Fibroblast of lung (primary cell): Measurements from ENCODE around the gene MCTP1. TPM values are rescaled to one million over a fixed set of nuclear protein-coding genes. Genes with fewer than 3 reads are reported as not detected.

Experiments used
- DNase-seq, 2 donors: peaks; one replicate each; pipeline versions ENCODE4 v3.0.0 to v3.0.0-alpha.2; 2010; ENCODE audit warnings: low read depth in 2 of 2
- H2AFZ ChIP-seq: 2 replicates; pipeline ENCODE4 v1.5.1; 2012; ENCODE audit warnings: low read length, control low read depth, inconsistent platforms
- H3K27ac ChIP-seq: 2 replicates; pipeline ENCODE4 v1.5.1; 2011; ENCODE audit warnings: low read length, control low read depth; ENCODE audit not compliant: insufficient read depth
- H3K27me3 ChIP-seq: 2 replicates; pipeline ENCODE4 v1.5.1; 2011; ENCODE audit warnings: mild to moderate bottlenecking, low read length; ENCODE audit not compliant: control insufficient read depth, insufficient read depth
- H3K36me3 ChIP-seq: 2 replicates; pipeline ENCODE4 v1.5.1; 2011; ENCODE audit warnings: low read length; ENCODE audit not compliant: control insufficient read depth, insufficient read depth
- H3K4me1 ChIP-seq: 2 replicates; pipeline ENCODE4 v1.5.1; 2011; ENCODE audit warnings: low read length; ENCODE audit not compliant: control insufficient read depth, insufficient read depth; ENCODE audit errors: extremely low read depth
- H3K4me2 ChIP-seq: 2 replicates; pipeline ENCODE4 v1.5.1; 2011; ENCODE audit warnings: low read length, control low read depth; ENCODE audit not compliant: insufficient read depth; ENCODE audit errors: extremely low read depth
- H3K4me3 ChIP-seq, 4 experiments: fragments of 200-600 bp in 1 of 4; sonication (generic) in 1 of 4; replicated peaks in 1 of 4; 2 replicates each; pipeline ENCODE4 v1.5.1; 2011 to 2016; ENCODE audit warnings: low read length in 4 of 4, low read depth in 3 of 4, mild to moderate bottlenecking in 3 of 4, control low read depth in 2 of 4, inconsistent platforms in 1 of 4, mixed read lengths in 1 of 4; ENCODE audit not compliant: insufficient read depth in 1 of 4; ENCODE audit errors: control extremely low read depth in 1 of 4
- H3K79me2 ChIP-seq: 2 replicates; pipeline ENCODE4 v1.5.1; 2012; ENCODE audit warnings: mild to moderate bottlenecking, low read length, inconsistent platforms; ENCODE audit not compliant: control insufficient read depth, insufficient read depth
- H3K9ac ChIP-seq: 2 replicates; pipeline ENCODE4 v1.5.1; 2011; ENCODE audit warnings: mild to moderate bottlenecking, low read length, control low read depth; ENCODE audit not compliant: insufficient read depth
- H3K9me3 ChIP-seq: 2 replicates; pipeline ENCODE4 v1.5.1; 2012; ENCODE audit warnings: low read depth, low read length; ENCODE audit not compliant: control insufficient read depth, insufficient read depth
- H4K20me1 ChIP-seq: 2 replicates; pipeline ENCODE4 v1.5.1; 2011; ENCODE audit warnings: low read length; ENCODE audit not compliant: control insufficient read depth, insufficient read depth; ENCODE audit errors: extremely low read depth
- EZH2 ChIP-seq: IDR thresholded peaks from 2 replicates; pipeline ENCODE4 v1.5.1; 2012; ENCODE audit warnings: low read length, control low read depth, mild to moderate bottlenecking; ENCODE audit errors: missing control alignments
- polyA plus RNA-seq, 2 donors: library from polyadenylated mRNA; depleted of rRNA in 1 of 2; stranded (reverse) in 1 of 2; unstranded in 1 of 2; fragments of >200 nt; gene quantifications; 2 replicates each; pipeline ENCODE4 v1.2.1, GENCODE V29; 2011 to 2012; ENCODE audit warnings: missing spikeins in 1 of 2
- total RNA-seq: library from RNA; depleted of rRNA; stranded (reverse); fragments of >200 nt; gene quantifications from 2 replicates; pipeline ENCODE4 v1.2.1, GENCODE V29; 2014
- TF ChIP-seq, protein P1 (sequence below), 2 donors: IDR thresholded peaks in 1 of 2; conservative IDR thresholded peaks in 1 of 2; 1 replicate in 1 of 2; 2 replicates in 1 of 2; pipeline ENCODE4 v1.5.1; 2011 to 2012; ENCODE audit warnings: low read length in 2 of 2, control low read depth in 1 of 2, inconsistent platforms in 1 of 2, low read depth in 1 of 2, mild to moderate bottlenecking in 1 of 2

MCTP1 gene
- total and polyA plus RNA-seq, 2 donors (not counting 1 experiment from before 2014, with no cell fraction given), result 0.78 to 7.9 TPM

DNA sequence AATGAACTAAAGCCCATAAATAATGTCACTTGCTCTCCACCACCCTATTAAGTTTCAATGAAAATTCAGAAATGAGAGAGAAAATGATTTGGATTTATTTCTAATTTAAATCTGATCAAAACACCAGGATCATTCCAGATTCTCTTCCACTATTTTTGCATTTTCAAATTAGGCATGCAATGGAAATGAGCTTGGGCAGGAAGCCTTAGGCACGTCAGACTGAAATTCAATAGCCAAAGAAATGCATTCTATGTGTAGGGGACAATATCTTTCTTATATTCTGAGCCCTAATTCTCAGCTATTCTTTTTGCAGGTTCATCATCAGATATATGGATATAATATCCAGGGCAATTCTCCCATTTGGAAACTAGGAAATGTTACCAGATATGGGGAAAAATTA is 132.8 kb downstream of the MCTP1 start:
- TF ChIP-seq, protein P1, sequence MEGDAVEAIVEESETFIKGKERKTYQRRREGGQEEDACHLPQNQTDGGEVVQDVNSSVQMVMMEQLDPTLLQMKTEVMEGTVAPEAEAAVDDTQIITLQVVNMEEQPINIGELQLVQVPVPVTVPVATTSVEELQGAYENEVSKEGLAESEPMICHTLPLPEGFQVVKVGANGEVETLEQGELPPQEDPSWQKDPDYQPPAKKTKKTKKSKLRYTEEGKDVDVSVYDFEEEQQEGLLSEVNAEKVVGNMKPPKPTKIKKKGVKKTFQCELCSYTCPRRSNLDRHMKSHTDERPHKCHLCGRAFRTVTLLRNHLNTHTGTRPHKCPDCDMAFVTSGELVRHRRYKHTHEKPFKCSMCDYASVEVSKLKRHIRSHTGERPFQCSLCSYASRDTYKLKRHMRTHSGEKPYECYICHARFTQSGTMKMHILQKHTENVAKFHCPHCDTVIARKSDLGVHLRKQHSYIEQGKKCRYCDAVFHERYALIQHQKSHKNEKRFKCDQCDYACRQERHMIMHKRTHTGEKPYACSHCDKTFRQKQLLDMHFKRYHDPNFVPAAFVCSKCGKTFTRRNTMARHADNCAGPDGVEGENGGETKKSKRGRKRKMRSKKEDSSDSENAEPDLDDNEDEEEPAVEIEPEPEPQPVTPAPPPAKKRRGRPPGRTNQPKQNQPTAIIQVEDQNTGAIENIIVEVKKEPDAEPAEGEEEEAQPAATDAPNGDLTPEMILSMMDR (conservative IDR thresholded peaks at IDR 0.05 in 1 of 2, IDR thresholded peaks at IDR 0.05 in 1 of 2; ENCODE audit: low read depth in 1 of 2, low read length in 2 of 2), result no peak
- no peaks in the 10 kb centered on the region for H3K27me3 ChIP-seq
- DNase-seq, result no peak
- H3K9me3 ChIP-seq, result no peaks in the 10 kb centered on the region
- H3K4me3 ChIP-seq, result no peak overlapping the region
- no peak overlapping the region for H3K9ac ChIP-seq
- no peak overlapping the region for H2AFZ ChIP-seq
- H3K36me3 ChIP-seq, result no peaks in the 10 kb centered on the region
- H3K4me2 ChIP-seq, result no peak overlapping the region
- H3K27ac ChIP-seq, result no peak overlapping the region
- no peaks in the 10 kb centered on the region for H4K20me1 ChIP-seq
- no peaks in the 10 kb centered on the region for H3K4me1 ChIP-seq
- H3K79me2 ChIP-seq, result no peaks in the 10 kb centered on the region

DNA sequence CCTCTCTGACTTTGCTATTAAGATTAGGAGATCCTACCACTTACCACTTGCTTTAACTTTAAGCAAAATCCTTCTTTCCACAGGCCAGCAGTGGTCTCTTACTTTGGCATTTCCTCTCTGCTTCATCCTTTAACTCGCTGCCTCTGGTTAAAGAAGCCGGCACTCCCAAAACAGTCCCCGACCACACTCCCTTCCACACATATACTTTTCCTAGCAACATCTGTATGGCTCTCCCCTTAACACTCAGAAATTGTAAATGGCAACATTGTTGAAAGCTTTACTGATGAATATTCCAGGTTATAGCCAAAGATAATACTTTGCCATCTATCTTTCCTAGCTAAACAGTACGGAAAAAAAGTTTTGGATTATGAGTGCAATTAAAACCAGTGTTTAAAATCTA is 133.2 kb downstream of the MCTP1 start:
- no peaks in the 10 kb centered on the region for H3K36me3 ChIP-seq
- no peak overlapping the region for H3K27ac ChIP-seq
- H2AFZ ChIP-seq, result no peak overlapping the region
- no peak overlapping the region for H3K4me3 ChIP-seq
- TF ChIP-seq, protein P1 (conservative IDR thresholded peaks at IDR 0.05 in 1 of 2, IDR thresholded peaks at IDR 0.05 in 1 of 2; ENCODE audit: low read depth in 1 of 2, low read length in 2 of 2), result no peak
- TF ChIP-seq EZH2, result no peak
- H3K9ac ChIP-seq, result no peak overlapping the region
- no peak overlapping the region for H3K4me2 ChIP-seq
- H3K9me3 ChIP-seq, result no peaks in the 10 kb centered on the region
- H3K79me2 ChIP-seq, result no peaks in the 10 kb centered on the region
- no peak for DNase-seq
- H3K4me1 ChIP-seq, result no peaks in the 10 kb centered on the region
- H4K20me1 ChIP-seq, result no peaks in the 10 kb centered on the region
- no peaks in the 10 kb centered on the region for H3K27me3 ChIP-seq

DNA sequence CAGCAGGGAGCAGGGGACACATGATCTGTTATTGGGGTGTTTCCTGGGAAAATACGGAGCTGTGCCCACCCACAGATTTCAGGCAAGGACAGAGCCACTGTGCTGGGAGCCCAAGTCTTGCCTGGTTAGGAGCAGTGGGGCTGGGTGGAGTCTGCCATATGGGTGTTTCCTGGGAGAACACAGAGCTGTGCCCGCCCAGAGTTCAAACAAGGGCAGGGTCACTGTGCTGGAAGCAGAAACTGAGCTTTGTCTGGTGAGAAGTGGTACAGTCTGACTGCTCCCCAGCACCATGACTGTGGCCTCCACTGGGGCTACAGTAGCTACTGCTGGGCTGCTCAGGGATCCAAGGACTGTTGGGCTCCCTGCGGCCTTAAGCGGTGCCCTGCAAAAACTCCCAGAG is 135.5 kb downstream of the MCTP1 start:
- DNase-seq, result no peak
- Histone ChIP-seq H3K4me3 (no peak overlapping the region), H2AFZ (no peak overlapping the region), H3K27ac (no peak overlapping the region), H3K9ac (no peak overlapping the region), H3K4me1 (no peaks in the 10 kb centered on the region), H3K36me3 (no peaks in the 10 kb centered on the region), H3K4me2 (no peak overlapping the region), H4K20me1 (no peaks in the 10 kb centered on the region), H3K27me3 (no peaks in the 10 kb centered on the region), H3K9me3 (no peaks in the 10 kb centered on the region), H3K79me2 (no peaks in the 10 kb centered on the region)
- TF ChIP-seq, protein P1 (conservative IDR thresholded peaks at IDR 0.05 in 1 of 2, IDR thresholded peaks at IDR 0.05 in 1 of 2; ENCODE audit: low read depth in 1 of 2, low read length in 2 of 2), result no peak
- TF ChIP-seq EZH2, result no peak
